ENCODE measurements around the gene NCKAP5L.
"Not testable (repeated sequence)": the region's sequence is repeated elsewhere in the genome, so short reads cannot be mapped to it uniquely, and the experiment has no call there.

NCKAP5L gene

DNA sequence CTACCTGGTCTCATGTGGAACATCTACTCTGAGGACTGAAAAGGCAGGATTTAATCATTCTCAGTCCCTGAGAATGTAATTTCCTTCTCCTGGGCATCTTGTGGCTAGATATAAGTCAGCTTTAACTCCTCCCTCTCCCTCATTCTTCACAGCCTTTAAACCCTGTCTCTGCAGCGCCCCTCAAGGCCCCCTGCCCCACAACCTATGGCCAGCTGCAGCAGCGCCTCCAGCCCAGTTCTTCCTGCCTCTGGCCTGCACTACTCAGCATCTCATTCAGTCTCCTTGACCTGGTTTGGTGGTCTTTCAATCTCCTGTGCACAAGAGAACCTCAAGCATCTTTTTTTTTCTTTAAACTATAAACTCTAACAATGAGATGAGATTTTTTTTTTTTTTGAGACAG is 29.3 kb downstream of the NCKAP5L start:
- DNase-seq: no peak

DNA sequence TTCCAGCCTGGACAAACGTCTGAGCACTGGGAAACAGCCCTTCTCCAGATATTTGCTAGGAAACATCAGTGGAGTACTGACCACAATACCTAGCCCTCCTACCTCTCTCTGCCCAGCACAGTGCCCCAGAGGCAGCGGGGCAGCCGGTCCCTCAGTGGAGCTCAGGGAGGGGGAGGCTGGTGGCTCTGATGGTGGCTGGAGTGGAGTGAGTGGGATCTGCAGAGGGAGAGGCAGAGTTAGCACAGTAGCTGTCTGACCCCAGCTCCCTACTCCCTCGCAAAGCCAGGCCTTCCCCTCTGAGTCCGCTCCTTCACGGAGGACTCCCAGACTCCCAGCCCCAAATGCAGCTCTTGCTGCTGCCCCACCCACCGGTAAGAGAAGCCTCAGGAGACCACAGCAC is 30.0 kb downstream of the NCKAP5L start:
- DNase-seq: no peak

DNA sequence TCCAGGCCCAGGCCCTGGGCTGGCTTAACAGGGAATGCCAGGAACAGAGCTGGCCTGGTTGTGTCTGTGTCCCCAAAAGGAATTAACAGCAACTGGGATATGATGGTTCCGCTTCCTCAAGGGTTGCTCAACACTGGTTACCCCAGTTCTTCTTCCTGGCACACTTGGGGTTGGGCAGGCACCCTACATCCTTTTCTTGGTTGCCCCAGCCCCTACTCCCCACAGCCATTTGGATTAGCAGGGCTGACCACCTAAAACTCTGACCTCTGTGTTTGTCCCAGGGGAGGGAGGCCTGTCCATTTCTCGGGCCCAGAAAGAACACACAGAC is 30.8 kb downstream of the NCKAP5L start:
- DNase-seq: no peak

DNA sequence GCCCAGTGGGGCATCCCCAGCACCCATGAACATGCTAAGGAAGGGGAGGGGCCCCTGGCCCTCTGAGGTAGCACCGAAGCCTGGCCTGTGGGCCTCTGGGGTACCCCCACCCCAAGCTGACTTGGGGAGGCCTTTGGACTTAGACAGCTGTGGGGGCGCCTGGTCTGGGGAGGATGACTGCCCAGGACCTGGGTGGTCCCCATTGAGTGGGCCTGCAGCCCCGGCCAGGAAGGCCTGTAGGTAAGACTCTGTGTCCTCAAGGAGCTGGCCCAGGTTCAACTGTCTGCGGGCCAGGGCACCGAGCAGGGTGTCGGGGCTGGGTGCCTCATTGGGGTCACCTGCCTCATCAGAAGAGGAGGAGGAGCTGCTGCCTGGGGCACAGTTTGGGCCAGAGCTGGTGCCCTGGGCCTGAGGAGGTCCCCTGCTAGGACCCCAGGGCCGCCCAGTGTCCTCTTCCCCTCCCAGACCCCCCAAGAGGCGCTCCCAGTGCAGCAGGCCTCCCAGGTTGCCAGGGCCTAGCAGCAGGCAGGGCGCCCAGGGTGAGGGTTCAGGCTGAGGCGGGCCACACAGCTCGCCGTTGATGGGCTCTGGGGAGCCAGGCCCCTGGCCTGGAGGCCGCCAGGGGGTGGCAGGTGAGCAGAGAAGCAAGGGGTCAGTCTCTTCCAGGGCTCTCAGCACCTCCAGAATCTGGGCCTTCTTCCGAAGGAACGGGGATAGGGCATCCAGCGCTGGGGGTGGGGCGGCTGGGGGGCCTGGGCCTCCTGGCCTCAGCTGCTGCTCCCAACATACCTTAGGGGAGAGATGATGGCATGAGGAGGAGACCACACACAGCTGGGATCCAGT is 31.4 kb downstream of the NCKAP5L start:
- no peak for DNase-seq

DNA sequence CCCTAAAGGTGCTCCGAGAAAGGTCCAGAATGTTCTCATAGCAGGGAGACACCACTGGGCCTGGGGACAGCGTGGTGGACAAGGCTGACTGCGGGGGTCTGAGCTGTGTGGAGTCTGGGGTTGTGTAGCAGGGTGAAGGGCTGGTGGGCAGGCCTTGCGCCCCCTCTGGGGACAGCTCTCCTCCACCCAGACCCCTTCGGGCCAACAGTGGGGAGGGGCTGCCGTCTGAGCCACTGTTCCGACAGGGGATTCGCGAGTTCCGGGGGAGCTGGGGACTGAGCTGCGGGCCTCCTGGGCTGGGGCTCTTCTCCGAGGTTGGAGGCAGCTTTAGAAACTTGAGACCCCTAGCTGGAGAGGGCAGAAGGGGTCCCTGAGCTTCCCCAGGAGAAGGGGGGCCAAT is 32.1 kb downstream of the NCKAP5L start:
- DNase-seq: no peak

DNA sequence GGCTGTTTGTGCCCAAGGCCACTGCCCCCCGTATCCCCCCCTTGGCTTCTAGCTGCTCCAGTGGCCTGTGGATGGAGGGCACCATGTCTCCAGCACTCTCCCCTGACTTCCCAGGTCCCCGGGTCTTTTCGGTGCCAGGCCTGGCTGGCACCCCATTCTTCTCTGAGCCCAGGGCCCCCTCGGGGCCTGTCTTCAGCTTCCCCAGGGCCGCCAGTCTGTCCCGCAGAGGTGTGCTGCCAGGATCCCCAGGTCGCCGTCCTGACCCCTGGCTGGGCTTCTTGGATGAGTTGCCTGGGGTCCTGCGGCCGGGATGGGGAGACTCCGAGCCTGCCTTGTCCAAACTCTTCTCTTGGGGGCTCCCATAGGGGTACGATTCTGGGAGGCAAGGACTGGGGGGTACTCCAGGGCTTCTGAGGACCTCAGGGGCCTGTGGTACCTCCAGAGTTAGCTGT is 32.5 kb downstream of the NCKAP5L start:
- no peak for DNase-seq

DNA sequence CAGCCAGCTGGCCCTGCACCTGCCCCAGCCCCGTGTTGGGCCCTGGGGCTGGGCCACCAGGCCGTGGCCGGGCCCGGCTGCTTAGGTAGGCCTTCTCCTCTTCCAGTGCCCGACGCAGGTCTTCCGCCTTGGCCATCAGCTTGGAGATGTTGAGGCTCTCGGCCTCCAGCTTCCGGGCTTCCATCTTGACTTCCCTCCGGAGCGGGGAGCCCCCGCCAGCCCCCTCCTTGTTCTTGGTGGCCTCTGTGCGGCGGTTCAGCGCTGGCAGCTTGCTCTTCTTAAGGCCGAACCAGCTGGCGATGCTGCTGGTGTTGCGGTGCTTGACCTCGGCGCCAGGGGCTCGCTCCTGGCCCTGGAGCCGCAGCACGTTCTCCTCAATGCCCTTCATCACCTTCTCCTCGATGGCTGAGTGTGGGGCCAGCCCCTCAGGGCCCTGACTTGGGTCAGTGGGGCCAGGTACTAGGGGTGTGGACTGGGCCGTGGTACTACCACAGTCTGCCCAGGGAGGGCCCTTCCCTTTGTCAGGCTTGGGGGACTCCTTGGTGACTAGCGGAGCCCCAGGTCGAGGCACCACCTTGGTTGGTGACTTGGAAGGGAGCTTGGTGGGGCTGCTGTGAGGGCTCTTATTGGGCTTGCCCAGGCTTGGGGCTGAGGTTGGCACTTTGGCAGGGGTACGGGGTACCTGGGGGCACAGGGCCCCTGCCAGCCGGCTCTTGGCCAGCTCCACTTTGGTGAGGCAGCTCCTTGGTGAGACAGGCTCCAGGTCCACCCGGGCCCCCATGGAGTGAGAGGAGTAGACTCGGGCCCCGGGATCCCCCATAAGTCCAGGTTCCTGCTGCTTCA is 33.2 kb downstream of the NCKAP5L start:
- no peak for DNase-seq

DNA sequence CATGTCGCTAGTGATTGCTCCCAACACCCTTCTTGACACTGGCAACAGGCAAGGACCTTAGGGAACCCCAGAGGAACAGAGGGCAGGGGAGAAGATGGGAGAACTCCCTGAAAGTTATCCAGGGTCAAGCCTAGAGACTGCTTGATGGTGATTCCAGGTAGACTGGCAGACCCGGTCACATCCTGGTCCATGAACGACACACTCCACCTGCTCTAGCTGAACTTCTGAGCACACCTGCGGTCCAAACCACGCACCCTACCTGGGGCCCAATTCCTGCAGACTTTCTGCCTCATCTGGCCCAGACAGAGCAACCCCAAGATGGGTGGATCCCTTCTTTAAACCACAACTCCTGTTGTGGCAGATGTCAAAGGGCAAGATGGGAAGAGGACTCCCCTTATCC is 34.2 kb downstream of the NCKAP5L start:
- DNase-seq: peak; percentile 30

DNA sequence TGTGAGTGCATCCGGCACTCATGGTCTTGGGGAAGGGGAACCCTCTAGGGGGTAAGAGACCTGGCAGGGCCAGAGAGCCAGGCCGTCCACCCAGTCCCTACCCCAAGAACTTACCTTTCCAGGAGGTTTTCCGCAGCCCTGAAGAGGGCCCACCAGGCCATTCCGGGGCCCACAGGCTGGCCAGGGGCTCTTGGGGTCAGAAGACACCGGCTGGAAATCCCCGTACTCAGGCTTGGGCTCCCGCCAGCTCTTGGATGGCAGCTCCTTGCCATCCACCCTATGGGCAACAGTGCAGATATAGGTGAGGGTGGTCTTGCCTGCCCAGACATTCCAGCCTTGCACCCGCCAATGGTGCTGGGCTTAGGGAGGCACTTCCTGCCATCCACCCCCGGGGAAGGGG is 34.6 kb downstream of the NCKAP5L start:
- no peak for DNase-seq

DNA sequence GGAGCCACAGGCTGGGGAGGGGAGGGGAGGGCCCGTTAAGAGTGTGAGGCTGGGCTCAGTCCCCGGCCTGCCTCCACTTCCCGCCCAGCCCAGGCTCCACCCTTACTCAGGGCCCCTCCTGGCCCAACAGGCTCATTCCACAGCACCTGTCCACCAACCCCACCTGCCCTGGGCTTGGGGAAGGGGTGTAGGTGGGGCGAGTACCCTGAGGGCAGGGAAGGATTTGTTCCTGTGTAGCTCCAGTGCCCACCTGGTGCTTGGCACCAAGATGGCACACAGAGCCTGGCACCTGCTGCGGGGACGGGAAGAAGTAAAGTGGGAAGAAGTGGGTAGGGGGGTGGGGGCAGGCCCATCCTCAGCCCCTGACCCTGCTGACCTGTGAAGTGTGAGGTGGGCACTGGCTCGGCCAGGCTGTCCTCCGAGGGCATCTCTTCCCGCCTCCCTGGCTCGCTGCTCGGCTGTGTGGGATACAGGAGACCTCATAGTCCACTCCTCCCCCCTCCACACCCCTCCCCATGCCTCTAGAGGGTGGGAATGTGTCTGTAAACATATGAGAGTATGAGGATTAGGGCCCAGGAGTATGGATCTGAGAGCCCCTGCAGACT is 35.1 kb downstream of the NCKAP5L start:
- DNase-seq: no peak

DNA sequence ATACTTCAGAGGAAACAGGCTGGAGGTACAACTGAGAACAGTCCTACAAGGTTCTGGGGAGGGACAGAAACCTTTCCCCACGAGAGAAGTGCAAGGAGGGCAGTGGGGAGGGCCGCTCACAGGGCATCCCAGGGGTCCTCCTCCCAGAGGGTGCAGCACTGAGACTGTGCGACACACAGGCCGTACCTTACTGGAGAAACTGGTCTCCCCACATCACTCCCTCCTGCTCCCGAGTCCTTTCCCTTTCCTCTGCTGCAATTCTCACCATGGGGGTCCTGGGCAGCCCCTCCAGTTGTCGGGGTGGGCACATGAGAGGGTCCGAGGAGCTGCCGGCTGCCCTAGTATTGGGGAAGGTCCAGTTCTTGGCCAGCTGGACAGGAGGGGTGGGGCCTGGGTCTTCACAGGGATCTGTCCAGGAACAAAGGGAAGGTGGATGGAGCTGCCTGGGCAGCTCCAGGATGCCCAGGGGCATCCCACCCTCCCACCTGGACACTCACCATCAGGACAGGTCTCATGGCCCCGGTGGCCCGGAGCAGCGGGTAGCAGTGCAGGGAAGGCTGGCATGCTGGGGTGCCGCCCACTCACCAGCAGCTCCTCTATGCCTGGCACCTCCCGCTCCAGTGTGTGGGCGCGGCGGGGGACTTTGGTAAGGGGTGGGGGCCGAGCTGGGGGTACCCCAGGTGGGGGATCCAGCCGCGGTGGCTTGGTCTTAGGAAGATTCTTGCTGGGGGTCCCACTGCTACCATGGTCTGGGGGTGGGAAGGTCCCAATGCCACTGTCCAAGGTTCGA is 35.8 kb downstream of the NCKAP5L start:
- DNase-seq: peak; percentile 36

DNA sequence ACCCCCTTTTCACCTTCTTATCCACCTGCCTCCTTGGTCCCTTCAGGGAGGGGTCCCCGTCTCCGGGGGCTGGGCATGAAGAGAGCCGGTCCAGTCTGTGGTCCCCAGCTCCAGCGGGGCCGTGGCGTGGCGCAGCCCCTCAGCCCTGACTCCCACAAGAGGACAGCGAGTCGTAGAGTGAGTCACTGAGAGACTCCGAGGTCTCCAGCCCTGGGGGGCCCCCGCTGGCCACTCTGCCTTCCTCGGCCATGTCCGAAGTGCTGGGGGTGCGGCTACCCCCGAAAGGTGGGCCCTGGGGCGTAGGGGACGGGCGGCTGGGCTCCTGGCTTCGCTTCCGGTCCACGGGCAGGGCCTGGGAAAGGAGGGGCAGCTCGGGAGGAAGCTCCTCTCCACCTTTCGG is 36.5 kb downstream of the NCKAP5L start:
- peak; percentile 36 for DNase-seq

DNA sequence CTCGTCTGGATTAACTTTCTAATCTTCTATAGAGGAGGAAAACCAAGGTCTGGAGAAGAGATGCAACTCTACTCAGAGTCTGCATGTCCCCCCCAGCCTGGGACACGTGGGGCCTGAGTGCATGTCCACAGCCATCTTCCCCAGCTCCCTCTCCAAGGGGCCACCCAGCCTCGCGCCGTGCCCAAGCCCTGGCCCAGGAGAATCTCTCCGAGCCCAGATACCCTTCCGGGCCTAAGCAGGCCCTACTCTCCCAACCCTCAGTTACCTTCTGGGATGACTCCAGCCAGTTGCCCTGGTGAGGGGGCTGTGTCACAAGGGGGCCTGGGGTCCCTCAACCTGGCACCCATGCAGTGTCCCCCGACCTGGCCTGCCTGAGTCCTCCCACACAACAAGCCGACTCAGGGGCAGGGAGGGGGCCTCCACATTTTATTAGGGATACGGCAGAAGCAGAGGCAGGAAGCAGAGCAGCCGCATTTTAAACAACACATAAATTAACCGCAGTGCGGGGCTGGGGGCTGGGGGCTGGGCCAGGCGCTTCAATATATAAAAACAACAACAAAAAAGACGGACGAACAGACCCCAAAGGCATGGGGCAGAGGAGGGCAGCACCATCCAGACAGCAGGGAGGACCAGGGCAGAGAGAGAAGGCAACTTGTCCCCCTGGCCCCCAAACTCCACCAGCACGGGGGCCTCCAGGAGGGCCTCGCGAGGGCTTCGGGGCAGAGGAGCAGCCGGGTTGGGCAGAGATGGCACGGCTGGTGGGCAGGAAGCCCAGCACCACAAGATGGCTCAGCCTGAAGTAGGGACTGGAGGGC is 37.3 kb downstream of the NCKAP5L start:
- peak; percentile 30 for DNase-seq

DNA sequence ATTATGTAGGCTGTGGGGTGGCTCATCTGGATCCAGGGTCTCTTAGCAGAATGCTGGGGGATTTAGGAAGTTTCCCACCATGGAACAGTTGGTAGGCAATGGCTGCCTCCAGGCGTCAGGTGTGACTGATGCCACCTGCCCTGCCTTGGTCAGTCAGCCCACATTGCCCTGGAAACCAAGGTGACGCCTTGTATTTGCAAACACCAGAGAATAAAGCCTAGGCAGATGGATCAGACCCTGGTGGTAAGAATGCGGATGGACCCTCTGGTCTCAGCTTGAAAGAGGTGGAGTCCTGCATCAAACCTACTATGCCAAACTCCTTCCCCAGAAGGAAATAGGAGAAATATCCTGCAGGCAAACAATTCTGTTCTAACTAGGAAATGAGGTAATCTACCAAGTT is 38.2 kb downstream of the NCKAP5L start:
- DNase-seq: peak; percentile 15

DNA sequence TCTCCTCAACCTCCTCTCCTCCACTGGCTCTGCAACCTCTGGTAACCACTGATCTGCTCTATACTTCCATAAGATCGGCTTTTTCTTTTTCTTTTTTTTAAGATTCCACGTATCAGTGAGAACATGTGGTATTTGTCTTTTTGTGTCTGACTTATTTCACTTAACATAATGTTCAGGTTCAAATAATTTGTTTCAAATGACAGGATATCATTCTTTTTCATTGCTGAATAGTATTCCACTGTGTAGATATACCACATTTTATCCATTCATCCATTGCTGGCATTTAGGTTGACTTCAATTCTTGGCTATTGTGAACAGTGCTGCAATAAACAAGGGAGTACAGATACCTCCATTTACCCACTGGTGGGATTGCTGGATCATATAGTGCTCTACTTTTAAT is 40.5 kb downstream of the NCKAP5L start:
- DNase-seq: no peak

DNA sequence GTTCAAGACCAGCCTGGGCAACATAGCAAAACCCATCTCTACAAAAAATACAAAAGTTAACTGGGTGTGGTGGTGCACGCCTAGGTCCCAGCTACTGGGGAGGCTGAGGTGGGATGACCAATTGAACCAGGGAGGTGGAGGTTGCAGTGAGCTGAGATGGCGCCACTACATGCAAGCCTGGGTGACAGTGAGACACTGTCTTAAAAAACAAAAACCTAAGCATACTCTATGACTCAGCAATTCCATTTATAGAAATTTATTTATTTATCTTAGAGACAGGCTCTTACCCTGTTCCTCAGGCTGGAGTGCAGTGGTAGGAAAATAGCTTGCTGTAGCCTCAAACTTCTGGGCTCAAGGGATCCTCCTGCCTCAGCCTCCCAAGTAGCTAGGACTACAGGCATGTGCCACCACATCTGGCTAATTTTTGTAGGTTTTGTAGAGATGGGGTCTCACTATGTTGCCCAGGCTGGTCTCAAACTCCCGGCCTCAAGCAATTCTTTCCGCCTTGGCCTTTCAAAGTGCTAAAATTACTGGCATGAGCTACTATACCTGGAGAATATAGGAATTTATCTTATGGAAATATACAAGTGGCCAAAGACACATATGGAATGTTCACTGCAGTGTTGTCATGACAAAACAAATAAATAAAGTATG is 43.3 kb downstream of the NCKAP5L start:
- DNase-seq: no peak

DNA sequence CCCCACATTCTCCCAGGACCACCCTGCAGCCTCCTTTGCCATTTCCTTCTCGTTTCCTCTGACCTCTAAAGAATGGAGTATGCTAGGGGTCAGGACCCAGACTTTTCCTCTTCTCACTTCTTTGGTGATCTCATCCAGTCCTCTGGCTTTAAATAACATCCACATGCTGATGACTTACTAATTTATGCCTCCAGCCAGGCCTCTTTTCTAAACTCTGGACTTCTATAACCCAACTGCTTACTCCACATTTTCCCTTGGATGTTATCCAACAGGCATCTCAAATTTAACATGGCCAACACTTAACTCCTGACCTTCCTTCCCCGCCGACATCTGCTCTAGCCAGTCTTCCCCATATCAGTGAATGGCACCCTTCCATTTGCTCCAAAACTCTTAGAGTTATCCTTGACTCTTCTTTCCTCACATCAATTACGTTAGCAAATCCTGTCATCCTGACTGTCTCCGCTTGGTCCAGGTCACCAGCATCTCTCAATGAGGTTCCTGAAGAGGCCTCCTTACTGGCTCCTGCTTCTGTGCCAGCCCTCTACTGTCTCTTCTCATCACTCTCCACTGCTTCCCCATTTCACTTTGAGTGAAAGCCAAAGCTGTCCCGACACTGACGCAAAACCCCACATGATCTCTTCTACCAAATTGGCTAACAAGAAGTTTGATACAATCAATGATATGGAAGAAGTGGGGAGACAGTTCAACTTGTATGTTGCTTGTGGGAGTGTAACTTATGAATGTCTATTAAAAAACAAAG is 44.1 kb downstream of the NCKAP5L start:
- no peak for DNase-seq

DNA sequence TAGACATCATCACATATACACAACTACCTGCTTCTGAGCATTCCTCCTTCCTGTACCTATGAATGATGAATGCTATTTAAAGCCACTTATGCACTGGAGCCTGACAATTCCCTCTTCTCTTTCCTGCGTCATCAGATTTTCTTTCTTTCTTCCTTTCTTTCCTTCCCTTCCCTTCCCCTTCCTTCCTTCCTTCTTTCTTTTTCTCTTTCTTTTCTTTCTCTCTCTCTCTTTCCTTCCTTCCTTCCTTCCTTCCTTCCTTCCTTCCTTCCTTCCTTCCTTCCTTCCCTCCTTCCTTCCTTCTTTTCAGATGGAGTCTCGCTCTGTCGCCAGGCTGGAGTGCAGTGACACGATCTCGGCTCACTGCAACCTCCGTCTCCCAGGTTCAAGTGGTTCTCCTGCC is 47.3 kb downstream of the NCKAP5L start:
- DNase-seq: not testable (repeated sequence)

DNA sequence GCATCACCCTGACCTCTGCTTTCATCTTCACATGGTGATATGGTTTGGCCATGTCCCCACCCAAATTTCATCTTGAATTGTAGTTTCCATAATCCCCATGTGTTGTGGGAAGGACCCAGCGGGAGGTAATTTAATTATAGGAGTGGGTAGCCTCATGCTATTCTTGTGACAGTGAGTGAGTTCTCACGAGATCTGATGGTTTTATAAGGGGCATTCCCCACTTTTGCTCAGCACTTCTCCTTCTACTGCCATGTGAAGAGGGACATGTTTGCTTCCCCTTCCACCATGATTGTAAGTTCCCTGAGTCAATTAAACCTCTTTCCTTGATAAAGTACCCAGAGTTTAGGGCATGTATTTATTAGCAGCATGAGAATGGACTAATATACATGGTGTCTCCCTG is 48.6 kb downstream of the NCKAP5L start:
- DNase-seq: no peak

Measured in right forelimb (tissue), 1 donor.